Measurements from ENCODE around the gene DDX54.

GRCh38 chr12:113204804-113205203, 19.5 kb upstream of the DDX54 start:
- TF ChIP-seq CTCF (conservative IDR thresholded peaks at IDR 0.05; ENCODE audit: low read length) (no peak), EZH2phosphoT487 (IDR thresholded peaks at IDR 0.05; ENCODE audit: borderline replicate concordance) (no peak)
